GM21447 (cell line): ENCODE data around the gene CCDC198.

ENCODE experiments used
- ATAC-seq: cut with Tn5 transposase; IDR thresholded peaks from one replicate; pipeline ENCODE4 v1.9.1; 2021; ENCODE audit not compliant: unreplicated experiment

CCDC198 gene, protein sequence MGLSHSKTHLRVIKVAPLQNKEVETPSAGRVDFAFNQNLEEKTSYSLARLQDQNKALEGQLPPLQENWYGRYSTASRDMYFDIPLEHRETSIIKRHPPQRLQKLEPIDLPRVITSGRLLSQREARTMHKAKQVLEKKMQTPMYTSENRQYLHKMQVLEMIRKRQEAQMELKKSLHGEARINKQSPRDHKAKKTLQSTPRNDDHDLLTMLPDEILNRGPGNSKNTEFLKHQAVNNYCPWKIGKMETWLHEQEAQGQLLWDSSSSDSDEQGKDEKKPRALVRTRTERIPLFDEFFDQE

DNA sequence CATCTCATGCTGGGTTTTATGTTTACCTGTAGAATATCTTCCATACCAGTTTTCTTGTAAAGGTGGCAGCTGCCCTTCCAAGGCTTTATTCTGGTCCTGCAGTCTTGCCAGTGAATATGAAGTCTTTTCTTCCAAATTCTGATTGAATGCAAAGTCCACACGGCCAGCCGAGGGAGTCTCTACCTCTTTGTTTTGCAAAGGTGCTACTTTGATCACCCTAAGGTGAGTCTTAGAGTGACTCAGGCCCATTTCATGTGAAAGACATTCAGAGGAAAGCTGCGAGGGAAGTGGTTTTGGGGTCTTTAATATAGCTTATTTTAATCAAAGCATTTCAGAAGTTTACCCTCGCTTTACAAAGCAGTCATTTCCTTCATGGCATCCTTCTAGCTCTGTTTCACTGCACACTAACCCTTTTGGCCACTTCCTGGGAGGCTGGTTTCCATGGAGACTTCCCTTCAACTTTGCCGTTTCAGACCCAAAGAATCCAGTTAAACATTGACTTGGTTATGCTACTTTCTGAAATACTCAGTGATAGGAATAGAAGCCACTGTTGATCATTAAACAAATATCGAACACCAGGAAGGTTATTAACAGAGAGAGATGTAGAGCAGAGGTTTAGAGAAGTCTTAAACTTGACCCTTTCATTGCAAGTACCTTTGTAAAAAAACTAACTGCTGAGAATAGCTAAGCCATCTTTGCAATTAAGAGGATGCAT, at the start of gene CCDC198:
CCDC198 (minus strand) TSS at position 391 of the 715 bp plus-strand sequence; CDS start at position 249, 142 bp downstream.
- peak; percentile 70 for ATAC-seq

DNA sequence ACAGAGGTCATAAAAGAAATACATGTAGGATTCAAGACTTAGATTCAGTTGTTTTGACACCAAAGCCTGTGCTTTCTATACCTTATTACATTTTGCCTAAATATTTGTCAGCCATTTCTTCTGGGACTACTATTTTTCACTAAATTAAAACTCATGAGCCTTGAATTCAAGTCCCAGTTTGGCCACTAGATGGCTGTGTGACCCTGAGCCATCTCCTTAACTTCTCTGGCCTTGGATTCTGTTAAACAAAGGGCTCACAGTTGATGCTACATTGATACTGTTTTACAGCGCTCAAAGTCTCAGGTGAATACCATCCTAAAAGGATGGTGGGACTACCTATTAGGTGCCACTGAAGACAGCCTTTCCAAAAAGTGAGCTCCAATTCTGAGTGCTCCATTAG, 39.6 kb upstream of the CCDC198 start:
- peak; percentile 48 for ATAC-seq

DNA sequence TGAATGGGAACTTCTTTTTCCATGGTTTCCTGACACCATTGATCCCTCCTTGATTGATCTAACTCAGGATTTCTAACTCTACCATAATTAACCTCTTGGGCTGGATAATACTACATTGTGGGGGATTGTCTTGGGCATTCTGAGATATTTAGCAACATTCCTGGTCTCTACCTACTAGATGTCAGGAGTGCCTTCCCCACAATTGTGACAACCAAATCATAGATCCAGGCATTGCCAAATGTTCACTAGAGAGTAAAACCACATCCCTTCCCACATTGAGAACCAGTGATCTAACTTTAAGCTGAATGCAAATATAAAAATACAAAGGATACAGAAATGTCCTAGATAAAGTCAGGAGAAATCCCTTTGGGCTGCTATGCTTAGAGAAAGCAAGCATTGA, 36.9 kb upstream of the CCDC198 start:
- ATAC-seq: no peak

DNA sequence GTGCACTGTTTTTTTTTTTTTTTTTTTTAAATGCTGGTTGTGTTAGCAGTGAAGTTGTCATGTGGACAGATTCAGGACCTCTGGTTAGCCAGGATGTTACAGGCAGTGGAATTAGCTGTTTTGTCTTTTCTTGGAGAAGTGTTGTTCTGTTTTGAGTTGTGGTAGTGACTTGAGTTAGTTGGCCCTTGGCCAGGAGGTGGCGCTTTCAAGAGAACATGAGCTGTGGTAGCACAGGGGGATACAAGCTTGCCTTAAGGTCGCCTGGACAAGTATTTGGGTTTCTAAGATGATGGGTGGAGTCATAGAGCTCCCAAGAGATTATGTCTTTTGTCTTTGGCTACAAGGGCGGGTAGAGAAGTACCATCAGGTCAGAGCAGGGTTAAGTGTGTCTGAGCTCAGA, 33.3 kb upstream of the CCDC198 start:
- ATAC-seq: no peak

DNA sequence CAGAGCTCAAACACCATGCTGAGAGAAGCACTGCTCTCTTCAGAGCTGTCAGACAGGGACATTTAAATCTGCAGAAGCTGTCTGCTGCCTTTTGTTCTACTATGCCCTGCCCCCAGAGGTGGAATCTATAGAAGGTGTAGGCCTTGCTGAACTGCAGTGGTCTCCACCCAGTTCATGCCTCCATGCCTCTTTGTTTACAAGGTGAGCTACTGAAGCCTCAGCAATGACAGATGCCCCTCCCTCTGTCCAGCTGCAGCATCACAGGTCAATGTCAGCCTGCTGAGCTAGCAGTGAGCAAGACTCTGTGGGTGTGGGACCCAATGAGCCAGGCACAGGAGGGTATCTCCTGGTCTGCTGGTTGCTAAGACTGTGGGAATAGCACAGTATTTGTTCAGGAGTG, 25.4 kb upstream of the CCDC198 start:
- ATAC-seq: no peak

DNA sequence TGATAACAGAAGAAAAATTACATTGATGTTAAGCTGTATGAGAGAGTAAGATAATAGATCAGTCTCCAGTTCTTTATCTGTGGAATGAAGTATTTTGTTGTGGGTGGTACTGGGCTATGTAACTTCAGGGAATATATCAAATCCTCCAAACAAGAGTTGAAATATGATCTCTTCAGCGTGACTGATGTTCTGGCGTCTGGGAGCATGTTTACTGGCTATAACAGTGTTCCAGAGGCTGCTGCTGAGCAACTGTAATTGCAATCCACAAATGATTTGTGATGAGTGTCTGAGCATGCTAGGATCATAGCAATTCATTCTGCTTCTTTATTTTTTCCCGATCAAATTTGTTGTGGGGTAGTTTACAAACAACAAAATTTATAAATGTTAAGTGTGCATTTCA, 18.6 kb upstream of the CCDC198 start:
- no peak for ATAC-seq

DNA sequence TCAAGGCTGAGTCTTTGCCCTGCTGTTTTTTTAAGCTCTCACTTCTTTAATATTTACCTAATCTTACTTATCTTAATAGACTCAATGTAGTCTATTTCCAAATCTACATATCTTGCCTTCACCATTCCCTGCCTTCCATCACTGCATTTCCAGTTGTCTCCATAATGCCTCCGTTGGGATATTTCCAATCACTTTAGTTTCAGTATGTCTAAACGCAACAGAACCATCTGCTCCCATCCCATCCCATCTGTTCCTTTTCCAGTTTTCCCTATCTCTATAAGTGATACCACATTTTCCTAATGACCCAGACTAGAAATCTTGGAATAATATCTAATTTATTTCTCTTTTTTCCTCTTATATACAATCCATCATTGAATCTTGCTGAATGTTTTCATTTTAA, 15.1 kb upstream of the CCDC198 start:
- ATAC-seq: no peak

DNA sequence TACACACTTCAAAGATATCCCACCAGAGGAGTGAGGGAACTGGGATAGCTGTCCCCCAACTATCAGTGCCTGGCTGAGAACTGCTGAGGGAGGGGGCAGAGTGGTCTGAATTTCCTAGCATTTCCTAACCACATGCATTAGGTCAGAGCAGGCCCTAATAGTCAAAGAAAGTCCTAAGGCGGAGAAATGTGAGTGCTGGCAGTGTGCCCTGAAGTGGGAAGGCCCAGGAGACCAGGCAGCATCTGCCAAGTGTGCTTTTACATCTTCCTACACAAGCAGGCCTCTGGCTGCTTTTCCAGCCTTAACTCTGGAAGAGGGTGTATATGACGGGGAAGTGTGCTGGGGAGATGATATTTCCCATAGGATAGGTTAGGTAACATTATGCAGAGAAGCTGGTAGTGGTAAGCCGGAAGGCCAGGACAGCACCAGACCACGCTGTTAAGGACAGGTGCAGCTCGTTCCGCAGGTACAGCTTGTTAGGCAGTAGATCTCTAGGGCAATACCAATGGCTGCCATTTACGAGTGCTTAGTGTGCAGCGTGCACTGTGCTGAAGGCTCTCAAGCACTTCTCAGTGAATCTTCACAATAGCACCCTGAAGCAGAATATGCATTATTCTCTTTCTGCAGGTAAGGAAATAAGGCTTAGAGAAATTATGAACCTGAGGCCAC, 9.1 kb upstream of the CCDC198 start:
- no peak for ATAC-seq

DNA sequence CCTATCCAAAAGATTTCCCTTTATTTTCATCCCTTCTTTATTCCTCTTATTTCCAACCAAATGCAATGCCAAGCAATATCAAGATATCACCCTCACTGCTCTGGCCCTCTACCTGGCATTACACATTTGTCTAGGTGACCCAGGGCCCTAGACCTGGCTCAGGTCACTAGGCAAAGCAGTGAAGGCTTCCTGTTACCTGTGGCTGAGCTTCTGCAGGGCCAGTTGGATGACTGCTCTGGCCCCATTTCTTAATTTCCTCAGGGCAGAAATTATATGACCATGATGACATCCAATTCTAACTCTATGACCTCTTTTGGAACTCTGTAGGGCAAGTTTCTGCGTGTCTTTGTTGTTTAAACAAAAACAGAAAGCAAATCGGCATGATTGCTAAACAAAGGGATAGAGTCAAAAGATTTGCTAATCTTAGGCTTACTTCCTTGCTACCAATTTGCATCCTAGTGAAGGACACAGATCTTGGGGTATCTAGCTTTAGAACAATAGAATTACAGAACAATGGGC, 7.4 kb upstream of the CCDC198 start:
- no peak for ATAC-seq

DNA sequence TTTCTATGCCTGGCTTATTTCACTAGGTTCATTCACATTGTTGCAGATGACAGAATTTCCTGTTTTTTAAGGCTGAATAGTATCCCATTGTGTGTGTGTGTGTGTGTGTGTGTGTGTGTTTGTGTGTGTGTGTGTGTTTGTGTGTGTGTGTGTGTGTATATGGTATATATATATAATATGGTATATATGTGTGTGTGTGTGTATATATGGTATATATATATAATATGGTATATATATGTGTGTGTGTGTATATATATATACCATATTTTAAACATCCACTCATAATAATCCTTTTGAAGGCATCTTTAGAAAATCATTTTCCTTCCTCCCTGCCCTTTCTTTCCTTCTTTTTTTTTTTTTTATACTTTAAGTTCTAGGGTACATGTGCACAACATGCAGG, 5.0 kb upstream of the CCDC198 start:
- ATAC-seq: no peak

DNA sequence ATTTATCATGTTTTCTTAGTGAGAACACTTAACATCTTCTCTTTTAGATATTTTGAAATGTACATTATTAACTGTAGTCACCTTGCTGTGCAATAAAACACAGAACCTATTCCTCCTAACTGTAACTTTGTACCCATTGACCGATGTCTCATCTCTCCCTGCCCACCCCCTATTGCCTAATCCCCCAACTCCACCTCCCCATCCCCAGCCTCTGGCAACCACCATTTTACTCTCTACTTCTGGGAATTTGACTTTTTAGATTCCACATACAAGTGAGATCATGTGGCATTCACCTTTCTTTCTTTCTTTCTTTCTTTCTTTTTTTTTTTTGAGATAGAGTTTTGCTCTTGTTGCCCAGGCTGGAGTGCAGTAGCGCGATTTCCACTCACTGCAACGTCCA, 4.4 kb upstream of the CCDC198 start:
- no peak for ATAC-seq

DNA sequence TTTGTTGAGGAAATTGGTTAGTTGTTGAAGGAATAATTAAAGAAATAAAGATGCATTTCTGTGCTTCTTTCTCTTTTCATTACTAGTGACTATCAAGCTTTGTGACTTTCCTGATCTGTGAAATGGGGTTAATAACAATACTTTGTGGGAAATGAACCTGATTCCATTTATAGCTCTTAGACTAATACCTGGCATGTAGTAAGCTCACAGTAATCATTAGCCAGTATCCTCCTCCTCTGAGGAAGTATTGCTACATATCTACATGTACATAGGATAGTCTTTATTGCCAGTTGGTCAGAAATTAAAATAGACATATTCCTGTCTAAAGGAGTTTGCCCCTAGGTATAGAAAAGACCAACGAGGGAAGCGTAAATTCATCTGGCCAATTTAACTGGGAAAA, 1.8 kb upstream of the CCDC198 start:
- peak; percentile 53 for ATAC-seq

DNA sequence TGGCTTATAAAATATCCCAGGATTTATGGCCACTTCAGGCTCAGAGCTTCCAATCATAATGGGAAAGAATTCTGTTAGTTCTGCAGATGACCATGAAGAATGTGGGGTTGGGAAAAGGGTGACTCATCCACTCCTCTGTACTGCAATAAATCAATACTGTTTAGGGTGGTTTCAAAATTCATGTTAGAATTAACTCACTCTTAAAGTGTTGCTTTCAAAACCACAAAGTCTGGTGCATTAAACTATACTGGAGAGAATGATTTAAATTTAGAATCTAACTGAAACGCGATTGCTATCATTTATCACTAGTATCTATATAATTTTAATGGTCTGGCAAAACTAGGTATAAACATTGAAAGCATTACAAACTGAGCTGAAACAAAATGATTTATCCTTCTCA, 798 bp downstream of the CCDC198 start:
- no peak for ATAC-seq

DNA sequence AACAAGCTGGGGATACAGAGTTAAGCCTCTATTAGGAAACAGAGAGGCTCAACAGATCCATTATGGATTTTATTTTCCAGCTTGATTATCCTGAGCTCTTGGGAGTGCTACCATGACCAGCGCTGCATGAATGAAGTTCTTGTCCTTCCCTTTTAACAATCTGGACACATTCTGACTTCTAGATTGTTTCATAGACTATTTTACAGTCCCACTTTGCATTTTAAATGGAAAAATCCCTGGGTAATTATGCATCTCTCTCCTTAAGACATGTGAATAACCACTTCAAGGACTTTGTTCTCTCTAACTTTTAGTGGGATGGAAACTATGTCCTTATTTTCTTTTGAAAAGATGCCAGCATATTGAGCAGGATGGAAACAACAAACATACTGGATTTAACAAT, 2.0 kb downstream of the CCDC198 start:
- no peak for ATAC-seq

DNA sequence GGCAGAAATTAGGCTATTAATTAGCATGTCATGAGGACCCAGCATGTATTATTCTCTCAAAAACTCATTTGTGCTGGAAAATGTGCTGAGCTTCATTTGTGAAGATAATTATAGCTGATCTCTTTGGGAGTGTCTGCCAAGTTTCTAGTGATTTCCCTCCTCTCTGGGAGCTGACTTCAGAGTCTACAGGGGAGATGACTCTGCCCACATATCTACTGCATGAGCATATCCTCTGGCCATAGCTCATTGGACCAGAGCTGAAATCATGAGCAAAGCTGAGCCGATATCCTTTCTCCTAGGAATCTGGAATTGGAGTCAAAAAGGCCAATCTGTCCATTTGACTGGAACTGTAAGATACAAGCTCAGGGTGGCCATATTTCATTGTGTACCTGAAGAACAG, 5.9 kb downstream of the CCDC198 start:
- ATAC-seq: no peak

DNA sequence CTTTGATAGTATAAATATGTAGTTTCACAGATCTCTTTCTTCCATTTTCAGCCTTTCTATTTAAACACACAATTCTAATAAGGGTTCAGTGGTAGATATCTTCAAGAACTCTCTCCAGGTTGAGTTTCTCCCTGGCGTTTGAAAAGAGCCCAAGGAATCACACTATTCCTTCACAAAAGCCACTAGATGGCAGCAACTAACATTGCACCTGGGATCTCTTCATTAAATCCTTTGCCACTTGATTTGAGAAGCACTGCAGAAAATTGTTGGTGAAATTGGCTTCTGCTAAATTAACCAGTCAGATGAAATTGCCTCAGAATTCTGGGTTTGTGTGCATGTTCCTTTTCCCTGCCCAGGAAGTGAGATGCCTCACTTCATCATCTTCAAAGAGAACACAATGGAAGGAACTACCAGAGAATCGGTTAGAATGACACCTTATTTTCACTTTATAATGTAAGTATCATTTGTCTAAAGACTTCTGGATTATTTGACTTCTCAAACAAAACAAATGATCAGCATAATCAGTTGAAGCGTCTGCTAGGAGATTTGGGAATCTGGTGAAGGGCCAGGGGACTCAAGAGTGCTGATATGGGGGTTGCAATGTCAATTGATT, 6.8 kb downstream of the CCDC198 start:
- ATAC-seq: no peak

DNA sequence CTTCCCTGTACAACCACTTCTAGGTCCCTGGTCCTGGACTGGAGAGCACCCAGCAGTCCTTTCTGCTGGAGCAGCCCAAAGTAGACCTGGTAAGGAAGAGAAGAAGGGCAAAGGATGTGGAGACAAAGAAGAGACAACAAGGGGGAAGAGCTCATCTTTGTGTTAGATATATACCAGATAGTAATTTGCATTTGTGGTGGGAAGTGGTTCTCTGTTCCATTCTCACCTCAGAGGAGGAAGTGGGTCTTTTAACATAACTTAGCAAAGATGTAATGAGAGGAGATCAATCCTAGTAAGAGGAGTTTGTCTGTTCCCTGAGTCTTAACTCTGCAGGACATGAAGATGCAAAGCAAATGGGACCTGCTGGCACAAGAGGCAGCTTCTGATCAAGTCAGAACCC, 8.0 kb downstream of the CCDC198 start:
- ATAC-seq: peak; percentile 93

DNA sequence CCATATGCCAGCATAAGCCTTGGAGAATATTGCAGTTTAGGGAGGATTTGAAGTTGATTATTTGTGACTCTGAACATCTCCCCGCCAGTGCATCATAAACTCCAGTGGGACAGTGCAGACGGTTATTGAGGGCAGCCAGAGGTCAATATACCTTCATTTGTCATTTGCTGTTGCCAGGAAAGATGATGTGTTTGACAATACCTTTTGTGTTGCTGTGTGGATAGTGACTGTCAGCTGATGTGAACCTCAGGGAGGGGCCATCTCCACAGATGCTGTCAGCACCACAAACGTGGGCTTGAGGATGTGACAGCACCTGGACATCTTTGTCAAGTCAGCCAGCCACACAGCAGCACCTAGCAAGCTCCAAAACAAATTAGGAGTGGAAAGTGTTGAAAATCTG, 11.5 kb downstream of the CCDC198 start:
- ATAC-seq: no peak

DNA sequence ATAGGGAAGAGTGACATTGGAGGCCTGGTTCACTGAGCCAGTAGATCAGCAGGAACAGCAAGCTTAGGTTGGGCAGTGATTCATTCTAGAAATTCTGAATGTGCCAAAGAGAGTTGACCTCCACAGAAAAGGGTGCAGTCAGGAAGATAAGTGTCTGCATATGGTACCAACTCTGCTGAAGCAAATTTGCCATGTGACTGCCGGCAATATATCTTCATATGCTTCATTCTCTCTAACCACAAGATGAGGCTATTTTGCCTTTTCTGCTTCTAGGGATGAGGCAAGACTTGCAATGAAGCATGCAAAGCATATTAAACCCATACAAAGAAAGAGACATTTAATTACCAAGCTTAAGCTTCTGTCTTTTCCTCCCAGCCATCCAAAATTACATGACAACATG, 13.6 kb downstream of the CCDC198 start:
- no peak for ATAC-seq

DNA sequence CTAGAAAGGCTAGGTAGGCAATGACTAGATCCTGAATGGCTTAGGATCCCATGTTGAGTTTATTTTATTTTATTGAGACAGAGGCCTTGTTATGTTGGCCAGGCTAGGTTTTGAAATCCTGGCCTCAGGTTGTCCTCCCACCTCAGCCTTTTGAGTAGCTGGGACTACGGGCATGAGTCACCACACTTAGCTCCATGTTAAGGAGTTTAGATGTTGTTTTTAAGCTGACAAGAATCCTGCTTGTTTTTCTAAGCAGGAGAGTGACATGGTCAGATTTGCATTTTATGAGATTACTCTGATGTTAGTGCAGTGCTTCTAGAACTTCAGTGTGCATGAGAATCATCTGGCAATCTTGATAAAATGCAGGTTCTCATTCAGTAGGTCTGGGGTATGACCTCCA, 14.5 kb downstream of the CCDC198 start:
- no peak for ATAC-seq

DNA sequence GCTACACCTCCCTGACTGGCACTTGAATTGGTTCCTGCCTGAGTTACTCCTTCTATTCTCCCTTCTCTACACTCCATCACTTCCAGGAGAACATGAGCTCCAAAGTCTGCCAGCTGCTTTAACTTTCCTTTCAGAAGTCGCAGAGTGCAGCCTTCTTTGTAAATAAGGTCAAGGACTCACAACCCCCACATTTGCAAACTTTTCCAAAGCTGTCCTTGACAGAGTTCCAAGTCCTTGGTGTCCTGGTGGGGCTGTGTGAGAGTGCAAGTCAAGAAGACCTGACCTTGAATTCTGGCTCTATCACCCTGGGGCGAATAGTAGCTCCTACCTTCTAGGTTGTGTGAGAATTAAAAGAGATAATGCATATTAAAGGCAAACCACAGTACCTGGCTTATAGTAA, 15.6 kb downstream of the CCDC198 start:
- no peak for ATAC-seq

DNA sequence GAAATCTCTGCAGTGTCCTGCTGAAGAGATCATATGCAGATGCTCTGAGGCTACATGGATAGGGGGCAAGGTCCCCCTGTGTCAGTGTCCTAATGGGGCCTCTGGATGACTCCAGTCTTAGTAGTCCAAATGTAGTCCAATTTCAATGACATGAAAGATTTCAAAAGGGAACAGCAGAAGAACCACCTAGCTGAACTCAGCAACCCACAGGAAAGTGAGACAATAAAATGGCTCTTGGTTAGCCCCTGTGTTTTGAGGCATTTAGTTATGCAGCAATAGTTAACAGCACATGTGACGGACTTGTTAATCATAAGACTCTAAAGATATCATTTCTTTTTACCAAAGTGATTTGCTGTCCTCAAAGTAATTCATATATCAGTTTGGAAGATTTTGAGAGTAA, 22.7 kb downstream of the CCDC198 start:
- ATAC-seq: no peak
